Gastroesophageal sphincter (tissue), 3 donors: ENCODE data around the gene RETREG1.

ENCODE experiments used
- POLR2A ChIP-seq, 2 donors: fragments of 450-650 bp; IDR thresholded peaks; one replicate each; pipeline ENCODE4 v1.6.1; 2017; ENCODE audit warnings: antibody characterized with exemption in 2 of 2, mild to moderate bottlenecking in 2 of 2, moderate library complexity in 1 of 2
- POLR2AphosphoS5 ChIP-seq: sonication (generic); formaldehyde crosslinking; IDR thresholded peaks from one replicate; pipeline ENCODE4 v1.6.1; 2017; ENCODE audit warnings: antibody characterized with exemption
- TF ChIP-seq, protein P1 (sequence below), 4 experiments: fragments of 200-600 bp in 2 of 4; fragments of 450-650 bp in 2 of 4; sonication (generic) in 1 of 4; IDR thresholded peaks; one replicate each; pipeline ENCODE4 v1.5.1; 2017 to 2019; ENCODE audit warnings: antibody characterized with exemption in 4 of 4, mild to moderate bottlenecking in 2 of 4, moderate library complexity in 2 of 4

DNA sequence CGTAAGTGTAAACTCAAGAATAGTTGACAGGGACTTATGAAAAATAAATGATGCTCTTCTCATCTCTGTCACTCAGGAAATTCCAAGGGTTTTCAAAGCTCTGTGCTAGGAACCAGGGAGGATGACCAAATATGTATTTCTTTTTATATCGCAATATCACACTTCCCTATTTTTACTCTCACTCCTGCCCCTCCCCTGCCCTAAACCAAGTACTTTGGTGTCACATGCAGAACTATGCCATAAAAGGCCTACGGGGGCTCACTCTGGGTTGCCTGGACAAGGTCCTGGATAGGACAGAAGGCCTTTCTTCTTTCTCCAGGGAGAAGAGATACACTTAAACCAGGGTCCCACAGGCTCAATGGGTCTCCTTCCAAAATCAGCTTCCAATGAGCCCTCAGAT lies 8.3 kb upstream of the RETREG1 start:
- TF ChIP-seq POLR2AphosphoS5 (no peak), POLR2A (IDR thresholded peaks at IDR 0.05) (no peak)
- TF ChIP-seq, protein P1, sequence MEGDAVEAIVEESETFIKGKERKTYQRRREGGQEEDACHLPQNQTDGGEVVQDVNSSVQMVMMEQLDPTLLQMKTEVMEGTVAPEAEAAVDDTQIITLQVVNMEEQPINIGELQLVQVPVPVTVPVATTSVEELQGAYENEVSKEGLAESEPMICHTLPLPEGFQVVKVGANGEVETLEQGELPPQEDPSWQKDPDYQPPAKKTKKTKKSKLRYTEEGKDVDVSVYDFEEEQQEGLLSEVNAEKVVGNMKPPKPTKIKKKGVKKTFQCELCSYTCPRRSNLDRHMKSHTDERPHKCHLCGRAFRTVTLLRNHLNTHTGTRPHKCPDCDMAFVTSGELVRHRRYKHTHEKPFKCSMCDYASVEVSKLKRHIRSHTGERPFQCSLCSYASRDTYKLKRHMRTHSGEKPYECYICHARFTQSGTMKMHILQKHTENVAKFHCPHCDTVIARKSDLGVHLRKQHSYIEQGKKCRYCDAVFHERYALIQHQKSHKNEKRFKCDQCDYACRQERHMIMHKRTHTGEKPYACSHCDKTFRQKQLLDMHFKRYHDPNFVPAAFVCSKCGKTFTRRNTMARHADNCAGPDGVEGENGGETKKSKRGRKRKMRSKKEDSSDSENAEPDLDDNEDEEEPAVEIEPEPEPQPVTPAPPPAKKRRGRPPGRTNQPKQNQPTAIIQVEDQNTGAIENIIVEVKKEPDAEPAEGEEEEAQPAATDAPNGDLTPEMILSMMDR (IDR thresholded peaks at IDR 0.05), result no peak
